SH-SY5Y (cell line): ENCODE measurements around the gene PRKCB.

ENCODE experiments used
- GATA2 ChIP-seq: IDR thresholded peaks from 2 replicates; pipeline ENCODE4 v1.6.1; 2011; ENCODE audit warnings: mild to moderate bottlenecking, low read depth, low read length
- GATA3 ChIP-seq: IDR thresholded peaks from 2 replicates; pipeline ENCODE4 v1.6.1; 2011; ENCODE audit warnings: low read depth, mild to moderate bottlenecking, low read length, moderate library complexity

DNA sequence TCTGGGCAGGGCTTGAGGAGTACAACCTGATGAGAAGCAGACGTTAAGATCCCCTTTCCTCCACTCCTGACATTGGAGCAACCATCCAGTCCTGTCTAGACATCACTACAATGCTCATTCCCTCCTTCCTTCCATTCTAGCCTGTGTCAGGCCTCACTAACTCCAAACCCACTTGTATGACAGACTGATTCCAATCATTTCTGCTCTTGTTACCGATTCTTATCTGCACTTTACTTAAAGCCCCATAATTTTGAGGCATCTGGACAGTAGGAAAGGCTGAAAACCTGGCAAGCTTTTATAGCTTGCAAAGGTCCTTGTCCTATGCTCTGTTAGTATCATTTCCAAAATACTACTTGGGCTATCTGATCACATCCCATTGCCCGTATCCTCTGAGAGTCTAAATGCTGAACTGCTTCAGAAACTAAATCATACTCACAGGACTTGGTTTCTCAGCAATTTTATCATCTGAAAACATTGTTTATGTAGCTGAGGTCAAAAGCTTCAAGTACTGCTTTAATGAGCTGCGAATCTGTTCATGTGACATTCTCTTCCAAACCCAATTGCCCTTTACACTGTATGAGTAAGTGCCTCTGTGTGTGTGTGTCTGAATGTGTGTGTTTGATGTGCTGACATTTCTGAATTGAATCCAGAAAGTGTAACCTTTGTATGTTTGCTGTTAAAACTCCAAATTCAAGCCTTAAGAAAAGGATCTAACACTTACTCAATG lies 363.2 kb downstream of the PRKCB start:
- peak; percentile 64; the same call in 1 of the 2 replicates for TF ChIP-seq GATA2
- TF ChIP-seq GATA3, result peak; percentile 45
